GM23338 (cell line): ENCODE data around the gene DIO3. TPM values are rescaled to one million over a fixed set of nuclear protein-coding genes. Genes with fewer than 3 reads are reported as not detected.

Experiments used
- ATAC-seq: fragments of 200-7000 bp; cut with Tn5 transposase; 3 replicates; pipeline ENCODE4 v1.9.1; 2020
- DNase-seq: peaks from one replicate; pipeline ENCODE4 v3.0.0-alpha.2; 2015; ENCODE audit warnings: low spot score
- H2AFZ ChIP-seq: fragments of 200-600 bp; sonication (generic); 2 replicates; pipeline ENCODE4 v1.8.0; 2016; ENCODE audit warnings: antibody characterized with exemption, mild to moderate bottlenecking, moderate library complexity
- H3F3A ChIP-seq: fragments of 200-600 bp; sonication (generic); replicated peaks from 2 replicates; pipeline ENCODE4 v1.8.0; 2017; ENCODE audit warnings: antibody characterized with exemption, mixed run types, low read depth
- H3K27ac ChIP-seq: fragments of 200-600 bp; sonication (generic); 2 replicates; pipeline ENCODE4 v1.6.1; 2016; ENCODE audit warnings: low read depth
- H3K27me3 ChIP-seq: fragments of 200-600 bp; sonication (generic); 2 replicates; pipeline ENCODE4 v1.8.0; 2016; ENCODE audit warnings: mild to moderate bottlenecking, mixed run types, moderate library complexity; ENCODE audit not compliant: insufficient read depth
- H3K36me3 ChIP-seq: fragments of 200-600 bp; sonication (generic); 2 replicates; pipeline ENCODE4 v1.8.0; 2016; ENCODE audit warnings: mild to moderate bottlenecking; ENCODE audit not compliant: insufficient read depth
- H3K4me1 ChIP-seq: fragments of 200-600 bp; sonication (generic); 2 replicates; pipeline ENCODE4 v1.8.0; 2016; ENCODE audit warnings: mild to moderate bottlenecking, moderate library complexity; ENCODE audit not compliant: insufficient read depth
- H3K4me2 ChIP-seq: fragments of 200-600 bp; sonication (generic); 2 replicates; pipeline ENCODE4 v1.7.1; 2017; ENCODE audit warnings: mixed run types
- H3K4me3 ChIP-seq: fragments of 200-600 bp; sonication (generic); 2 replicates; pipeline ENCODE4 v1.6.1; 2016; ENCODE audit warnings: mixed run types
- H3K79me2 ChIP-seq: fragments of 200-600 bp; sonication (generic); replicated peaks from 2 replicates; pipeline ENCODE4 v1.8.0; 2017; ENCODE audit warnings: mild to moderate bottlenecking; ENCODE audit not compliant: insufficient read depth
- H3K9me2 ChIP-seq: fragments of 200-600 bp; sonication (generic); 2 replicates; pipeline ENCODE4 v1.8.0; 2017; ENCODE audit not compliant: insufficient read depth
- H4K20me1 ChIP-seq: fragments of 200-600 bp; sonication (generic); replicated peaks from 2 replicates; pipeline ENCODE4 v1.8.0; 2017; ENCODE audit warnings: mild to moderate bottlenecking; ENCODE audit not compliant: insufficient read depth
- H3K27ac Mint-ChIP-seq: 2 replicates; pipeline ENCODE4 v1.8.0; 2020; ENCODE audit warnings: inconsistent platforms, mild to moderate bottlenecking, moderate library complexity, mixed read lengths
- H3K27me3 Mint-ChIP-seq: 3 replicates; pipeline ENCODE4 v1.8.0; 2022; ENCODE audit warnings: low read depth, mild to moderate bottlenecking, moderate library complexity, mixed read lengths, inconsistent platforms; ENCODE audit not compliant: insufficient read depth, poor library complexity
- H3K36me3 Mint-ChIP-seq: 3 replicates; pipeline ENCODE4 v1.8.0; 2021; ENCODE audit warnings: low read depth, mild to moderate bottlenecking, inconsistent platforms, moderate library complexity, mixed read lengths
- H3K4me1 Mint-ChIP-seq: 3 replicates; pipeline ENCODE4 v1.8.0; 2020; ENCODE audit warnings: mild to moderate bottlenecking, inconsistent platforms, mixed read lengths
- H3K4me3 Mint-ChIP-seq: 3 replicates; pipeline ENCODE4 v1.8.0; 2021; ENCODE audit warnings: moderate library complexity, mild to moderate bottlenecking, inconsistent platforms, mixed read lengths
- H3K9me3 Mint-ChIP-seq: 3 replicates; pipeline ENCODE4 v1.8.0; 2020; ENCODE audit warnings: moderate library complexity, mild to moderate bottlenecking, inconsistent platforms, mixed read lengths
- CREB1 ChIP-seq: fragments of 250-450 bp; sonication (Bioruptor Pico); IDR thresholded peaks from 2 replicates; pipeline ENCODE4 v1.5.0; 2020; ENCODE audit warnings: low read depth, mild to moderate bottlenecking, moderate library complexity
- CTCF ChIP-seq, 2 experiments: fragments of 200-600 bp in 1 of 2; sonication (generic) in 1 of 2; conservative IDR thresholded peaks; 2 replicates each; pipeline versions ENCODE4 v1.5.1 to v1.6.1; 2016 to 2017; ENCODE audit warnings: antibody characterized with exemption in 2 of 2, low read depth in 2 of 2, mild to moderate bottlenecking in 2 of 2, moderate library complexity in 1 of 2
- ETS1 ChIP-seq: IDR thresholded peaks from 2 replicates; pipeline ENCODE4 v1.6.1; 2016; ENCODE audit warnings: antibody characterized with exemption
- EZH2 ChIP-seq: fragments of 200-600 bp; sonication (generic); IDR thresholded peaks from one replicate; pipeline ENCODE4 v1.8.0; 2017; ENCODE audit warnings: antibody characterized with exemption, mild to moderate bottlenecking, low read depth; ENCODE audit not compliant: unreplicated experiment
- EZH2phosphoT487 ChIP-seq: fragments of 200-600 bp; sonication (generic); IDR thresholded peaks from one replicate; pipeline ENCODE4 v1.8.1; 2018; ENCODE audit warnings: antibody characterized with exemption; ENCODE audit not compliant: unreplicated experiment
- JUNB ChIP-seq: IDR thresholded peaks from one replicate; pipeline ENCODE4 v1.6.1; 2016; ENCODE audit warnings: antibody characterized with exemption; ENCODE audit not compliant: unreplicated experiment
- NANOG ChIP-seq: IDR thresholded peaks from 2 replicates; pipeline ENCODE4 v1.6.1; 2016; ENCODE audit warnings: antibody characterized with exemption, borderline replicate concordance
- POLR2AphosphoS5 ChIP-seq: IDR thresholded peaks from 2 replicates; pipeline ENCODE4 v1.6.1; 2016; ENCODE audit warnings: antibody characterized with exemption, low read depth
- REST ChIP-seq: IDR thresholded peaks from one replicate; pipeline ENCODE4 v1.6.1; 2018; ENCODE audit warnings: antibody characterized with exemption; ENCODE audit not compliant: unreplicated experiment
- STAT1 ChIP-seq: IDR thresholded peaks from one replicate; pipeline ENCODE4 v1.6.1; 2016; ENCODE audit warnings: antibody characterized with exemption; ENCODE audit not compliant: unreplicated experiment
- ZNF114 ChIP-seq: fragments of 250-450 bp; sonication (Bioruptor Pico); IDR thresholded peaks from 2 replicates; pipeline ENCODE4 v1.5.0; 2020; ENCODE audit warnings: mild to moderate bottlenecking, moderate library complexity
- ZNF331 ChIP-seq: fragments of 250-450 bp; sonication (Bioruptor Pico); IDR thresholded peaks from 2 replicates; pipeline ENCODE4 v1.5.0; 2020; ENCODE audit warnings: low read depth, mild to moderate bottlenecking, moderate library complexity
- ZNF462 ChIP-seq: fragments of 250-450 bp; sonication (Bioruptor Pico); IDR thresholded peaks from 2 replicates; pipeline ENCODE4 v1.5.0; 2020; ENCODE audit warnings: mild to moderate bottlenecking, moderate library complexity
- polyA plus RNA-seq: library from polyadenylated mRNA; unstranded; fragments of >200 nt; fragmentation: Nextera tagmentation; extraction: Ambion mirVana; gene quantifications from 2 replicates; pipeline ENCODE4 v1.2.1, GENCODE V29; 2016
- total RNA-seq: library from RNA; depleted of rRNA; stranded (reverse); fragments of >200 nt; shearing (Covaris generic); gene quantifications from 2 replicates; pipeline ENCODE4 v1.2.3, GENCODE V29; 2014

The DIO3 gene
- total and polyA plus RNA-seq, 2 experiments from 2014 or later: 0.10 to 0.28 TPM

- no peaks in the 10 kb centered on the region for H4K20me1 ChIP-seq
- no peak overlapping the region for H3K4me2 ChIP-seq
- no peaks in the 10 kb centered on the region for H3K79me2 ChIP-seq
- H3K4me1 ChIP-seq: no peaks in the 10 kb centered on the region
- Mint-ChIP-seq H3K36me3 (peaks cover 3% of the 10 kb centered on the region; the same call in 1 of the 3 replicates), H3K27me3 (peaks cover 4% of the 10 kb centered on the region), H3K27ac (no peak overlapping the region), H3K4me3 (no peak overlapping the region), H3K9me3 (peaks cover 27% of the 10 kb centered on the region; the same call in 2 of the 3 replicates), H3K4me1 (no peaks in the 10 kb centered on the region)
- DNase-seq: no peak
- no peaks in the 10 kb centered on the region for H3K27me3 ChIP-seq
- H3K9me2 ChIP-seq: no peaks in the 10 kb centered on the region
- no peak overlapping the region for H3K27ac ChIP-seq
- H3K4me3 ChIP-seq: no peak overlapping the region
- TF ChIP-seq STAT1 (no peak), ZNF462 (CRISPR knock-in tag) (no peak), JUNB (no peak), ZNF114 (CRISPR knock-in tag) (no peak), ZNF331 (CRISPR knock-in tag) (no peak), CREB1 (no peak), CTCF (conservative IDR thresholded peaks at IDR 0.05; ENCODE audit: low read depth in 2 of 2) (no peak), ETS1 (no peak), POLR2AphosphoS5 (no peak), EZH2phosphoT487 (no peak), REST (no peak), EZH2 (no peak), NANOG (no peak)
- no peaks in the 10 kb centered on the region for H3F3A ChIP-seq
- ATAC-seq: no peak
- no peak overlapping the region for H2AFZ ChIP-seq
- no peaks in the 10 kb centered on the region for H3K36me3 ChIP-seq
Measured at GRCh38 chr14:101598159-101598558, 36.9 kb downstream of the DIO3 start.
